ENCODE results near the gene ATF6. TPM values are rescaled to one million over a fixed set of nuclear protein-coding genes. Genes with fewer than 3 reads are reported as not detected.

ATF6 gene
- total RNA-seq, 1 donor from 2014 or later: 28.0 TPM

DNA sequence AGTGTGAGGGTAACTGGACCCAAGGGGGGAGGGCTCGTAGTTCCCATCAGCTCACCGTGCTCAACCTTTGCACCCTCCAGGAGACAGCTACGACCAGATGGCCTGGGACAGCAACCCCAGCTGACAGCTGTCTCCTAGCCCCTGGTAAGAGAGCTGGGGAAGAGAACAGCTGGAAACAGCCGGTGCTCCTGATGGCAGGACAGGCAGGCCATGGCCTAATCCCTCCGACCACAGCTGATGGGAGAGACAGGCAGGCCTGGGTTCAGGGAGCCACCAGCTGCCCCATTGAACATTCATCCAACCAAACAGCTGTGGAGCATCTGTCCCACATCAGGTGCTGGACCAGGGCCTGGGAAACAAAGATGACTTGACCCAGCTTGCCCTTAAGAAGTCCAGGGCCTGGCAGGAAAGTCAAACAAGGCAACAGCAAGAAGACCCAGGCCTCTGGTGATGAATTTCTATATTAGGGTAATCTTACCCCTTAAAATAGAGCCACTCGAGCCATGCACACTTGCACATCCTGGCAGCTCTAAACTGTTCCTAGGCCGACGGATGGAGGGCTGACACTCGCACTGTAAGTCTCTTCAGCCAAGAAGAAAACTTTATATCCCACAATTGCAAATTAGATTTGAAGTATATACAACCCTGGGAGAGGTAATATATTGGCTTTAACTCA lies 245.4 kb downstream of the ATF6 start:
- Mint-ChIP-seq H3K9me3 (peaks cover 11% of the 10 kb centered on the region), H3K4me1 (no peaks in the 10 kb centered on the region), H3K36me3 (peaks cover 1% of the 10 kb centered on the region), H3K27me3 (ENCODE audit: low read depth) (peaks cover 13% of the 10 kb centered on the region), H3K4me3 (no peak overlapping the region), H3K27ac (no peak overlapping the region)
- TF ChIP-seq, protein P1, sequence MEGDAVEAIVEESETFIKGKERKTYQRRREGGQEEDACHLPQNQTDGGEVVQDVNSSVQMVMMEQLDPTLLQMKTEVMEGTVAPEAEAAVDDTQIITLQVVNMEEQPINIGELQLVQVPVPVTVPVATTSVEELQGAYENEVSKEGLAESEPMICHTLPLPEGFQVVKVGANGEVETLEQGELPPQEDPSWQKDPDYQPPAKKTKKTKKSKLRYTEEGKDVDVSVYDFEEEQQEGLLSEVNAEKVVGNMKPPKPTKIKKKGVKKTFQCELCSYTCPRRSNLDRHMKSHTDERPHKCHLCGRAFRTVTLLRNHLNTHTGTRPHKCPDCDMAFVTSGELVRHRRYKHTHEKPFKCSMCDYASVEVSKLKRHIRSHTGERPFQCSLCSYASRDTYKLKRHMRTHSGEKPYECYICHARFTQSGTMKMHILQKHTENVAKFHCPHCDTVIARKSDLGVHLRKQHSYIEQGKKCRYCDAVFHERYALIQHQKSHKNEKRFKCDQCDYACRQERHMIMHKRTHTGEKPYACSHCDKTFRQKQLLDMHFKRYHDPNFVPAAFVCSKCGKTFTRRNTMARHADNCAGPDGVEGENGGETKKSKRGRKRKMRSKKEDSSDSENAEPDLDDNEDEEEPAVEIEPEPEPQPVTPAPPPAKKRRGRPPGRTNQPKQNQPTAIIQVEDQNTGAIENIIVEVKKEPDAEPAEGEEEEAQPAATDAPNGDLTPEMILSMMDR (IDR thresholded peaks at IDR 0.05; ENCODE audit: unreplicated experiment): no peak
- no peak for DNase-seq (ENCODE audit: low spot score in 2 of 2, unreplicated experiment in 2 of 2)

DNA sequence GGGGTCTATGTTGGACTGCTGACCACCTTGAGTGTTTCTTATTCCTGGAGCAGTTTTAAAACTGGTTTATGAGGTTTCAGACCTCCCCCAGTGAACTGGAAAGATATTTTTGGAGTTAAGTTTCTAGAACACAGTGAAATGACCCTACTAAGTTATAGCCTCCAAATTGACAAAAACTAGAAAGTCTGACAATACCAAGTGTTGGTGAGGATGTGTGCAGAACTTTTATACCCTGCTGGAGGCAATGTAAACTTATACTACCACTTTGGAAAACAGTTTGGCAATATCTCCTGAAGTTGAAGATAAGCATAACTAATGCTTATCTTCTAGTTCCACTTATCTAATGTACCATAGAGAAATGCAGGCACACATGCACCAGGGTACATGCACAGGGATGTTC lies 247.2 kb downstream of the ATF6 start:
- no peak for DNase-seq (ENCODE audit: low spot score in 2 of 2, unreplicated experiment in 2 of 2)
- no peak overlapping the region for H3K4me3 Mint-ChIP-seq
- TF ChIP-seq, protein P1 (IDR thresholded peaks at IDR 0.05; ENCODE audit: unreplicated experiment): no peak
- H3K36me3 Mint-ChIP-seq: peaks cover 1% of the 10 kb centered on the region
- no peak overlapping the region for H3K27ac Mint-ChIP-seq
- no peaks in the 10 kb centered on the region for H3K4me1 Mint-ChIP-seq
- peaks cover 6% of the 10 kb centered on the region for H3K27me3 Mint-ChIP-seq (ENCODE audit: low read depth)
- peaks cover 11% of the 10 kb centered on the region for H3K9me3 Mint-ChIP-seq

Other genes starting within 250 kb of the ATF6 start
- 0.13 to 0.38 TPM (median 0.25 TPM) in 3 replicates for gene HSPA6, start 241.8 kb upstream of the ATF6 start, total RNA-seq
- gene FCGR3A, start 216.5 kb upstream of the ATF6 start, total RNA-seq: not detected in 3 replicates
- gene FCGR3B, start 135.1 kb upstream of the ATF6 start, total RNA-seq: not detected in 3 replicates
- gene FCGR2B, start 103.2 kb upstream of the ATF6 start, total RNA-seq: not detected in 3 replicates
- not detected in 3 replicates for gene FCRLA, start 59.1 kb upstream of the ATF6 start, total RNA-seq
- gene FCRLB, start 44.8 kb upstream of the ATF6 start, total RNA-seq: 0.47 to 0.62 TPM (median 0.59 TPM) in 3 replicates
- 23.5 to 28.7 TPM (median 26.0 TPM) in 3 replicates for gene DUSP12, start 16.5 kb upstream of the ATF6 start, total RNA-seq